IMR-90 (cell line): ENCODE data around the gene C22orf42. TPM values are rescaled to one million over a fixed set of nuclear protein-coding genes. Genes with fewer than 3 reads are reported as not detected.
"Not testable (repeated sequence)": the region's sequence is repeated elsewhere in the genome, so short reads cannot be mapped to it uniquely, and the experiment has no call there.

Experiments used
- ATAC-seq: fragments of 200-7000 bp; cut with Tn5 transposase; 2 replicates; pipeline ENCODE4 v1.9.1; 2020; ENCODE audit warnings: low read depth, mild to moderate bottlenecking, moderate library complexity
- BruUV-seq: library from RNA; stranded (reverse); fragments of 400-500 nt; replicated peaks from 2 replicates; lab custom pipeline; 2021; lab: Mats Ljungman, UMichigan
- CTCF ChIA-PET: fragments of 300-600 bp; formaldehyde crosslinking; extraction: SDS; loops from one replicate; lab custom pipeline; 2021; ENCODE audit warnings: antibody characterized with exemption; lab: Yijun Ruan, JAX
- POLR2A ChIA-PET: fragments of 300-600 bp; sonication (Branson Sonifier 250); formaldehyde crosslinking; loops from one replicate; lab custom pipeline; 2022; ENCODE audit warnings: antibody characterized with exemption; ENCODE audit not compliant: unreplicated experiment; lab: Charles Lee
- DNase-seq: peaks from one replicate; pipeline ENCODE4 v3.0.0; 2013
- H2AFZ ChIP-seq: replicated peaks from 2 replicates; pipeline ENCODE3; 2013; ENCODE audit warnings: low read length, mild to moderate bottlenecking; ENCODE audit not compliant: poor library complexity
- H2AK5ac ChIP-seq: 2 replicates; pipeline ENCODE4 v1.6.1; 2013; ENCODE audit warnings: low read depth, low read length, inconsistent platforms
- H2AK9ac ChIP-seq: replicated peaks from 2 replicates; pipeline ENCODE3; 2013; ENCODE audit warnings: mild to moderate bottlenecking, low read depth, low read length, moderate library complexity; ENCODE audit not compliant: poor library complexity
- H2BK120ac ChIP-seq: 2 replicates; pipeline ENCODE4 v1.6.1; 2013; ENCODE audit warnings: low read depth, low read length, inconsistent platforms
- H2BK15ac ChIP-seq: 3 replicates; pipeline ENCODE4 v1.6.1; 2013; ENCODE audit warnings: low read depth, low read length, inconsistent platforms
- H2BK20ac ChIP-seq: 2 replicates; pipeline ENCODE4 v1.6.1; 2013; ENCODE audit warnings: low read depth, mild to moderate bottlenecking, inconsistent platforms, low read length, moderate library complexity
- H2BK5ac ChIP-seq: 2 replicates; pipeline ENCODE4 v1.6.1; 2013; ENCODE audit warnings: mild to moderate bottlenecking, low read depth, low read length, inconsistent platforms; ENCODE audit not compliant: poor library complexity, severe bottlenecking
- H3K14ac ChIP-seq: replicated peaks from 2 replicates; pipeline ENCODE4 v1.6.1; 2013; ENCODE audit warnings: low read depth, low read length, inconsistent platforms
- H3K18ac ChIP-seq: 2 replicates; pipeline ENCODE4 v1.6.1; 2013; ENCODE audit warnings: low read depth, low read length, control low read depth
- H3K23ac ChIP-seq: 2 replicates; pipeline ENCODE4 v1.6.1; 2013; ENCODE audit warnings: low read depth, low read length, inconsistent platforms
- H3K27ac ChIP-seq: 2 replicates; pipeline ENCODE4 v1.5.1; 2013; ENCODE audit warnings: mild to moderate bottlenecking, control low read depth, low read length; ENCODE audit not compliant: insufficient read depth
- H3K27me3 ChIP-seq: 2 replicates; pipeline ENCODE4 v1.6.1; 2013; ENCODE audit warnings: low read length; ENCODE audit not compliant: control insufficient read depth, insufficient read depth
- H3K36me3 ChIP-seq: 2 replicates; pipeline ENCODE4 v1.6.1; 2013; ENCODE audit warnings: low read length, mixed read lengths; ENCODE audit not compliant: control insufficient read depth, insufficient read depth
- H3K4ac ChIP-seq: 2 replicates; pipeline ENCODE4 v1.6.1; 2013; ENCODE audit warnings: low read depth, low read length, inconsistent platforms
- H3K4me1 ChIP-seq: 2 replicates; pipeline ENCODE4 v1.6.1; 2013; ENCODE audit warnings: low read length, mixed read lengths; ENCODE audit not compliant: control insufficient read depth, insufficient read depth
- H3K4me2 ChIP-seq: 2 replicates; pipeline ENCODE4 v1.6.1; 2013; ENCODE audit warnings: low read depth, mild to moderate bottlenecking, control low read depth, low read length, moderate library complexity
- H3K4me3 ChIP-seq: 2 replicates; pipeline ENCODE4 v1.5.1; 2013; ENCODE audit warnings: low read depth, mild to moderate bottlenecking, control low read depth, low read length, moderate library complexity; ENCODE audit not compliant: insufficient read depth
- H3K56ac ChIP-seq: 2 replicates; pipeline ENCODE4 v1.6.1; 2013; ENCODE audit warnings: low read length, inconsistent platforms; ENCODE audit not compliant: insufficient read depth; ENCODE audit errors: extremely low read depth
- H3K79me1 ChIP-seq, 2 experiments: 2 replicates each; pipeline ENCODE4 v1.6.1; 2013; ENCODE audit warnings: low read length in 2 of 2, inconsistent platforms in 1 of 2, low read depth in 1 of 2
- H3K9ac ChIP-seq: 2 replicates; pipeline ENCODE4 v1.6.1; 2013; ENCODE audit warnings: low read depth, low read length, control low read depth
- H3K9me1 ChIP-seq: 2 replicates; pipeline ENCODE4 v1.6.1; 2013; ENCODE audit warnings: low read length, inconsistent platforms; ENCODE audit not compliant: insufficient read depth
- H3K9me3 ChIP-seq: 2 replicates; pipeline ENCODE4 v1.6.1; 2013; ENCODE audit warnings: low read length; ENCODE audit not compliant: control insufficient read depth, insufficient read depth
- H4K20me1 ChIP-seq: 2 replicates; pipeline ENCODE4 v1.6.1; 2013; ENCODE audit warnings: low read length, inconsistent platforms; ENCODE audit not compliant: insufficient read depth
- H4K5ac ChIP-seq: 2 replicates; pipeline ENCODE4 v1.6.1; 2013; ENCODE audit warnings: mild to moderate bottlenecking, low read depth, low read length, control low read depth
- H4K8ac ChIP-seq, 2 experiments: 2 replicates each; pipeline ENCODE4 v1.6.1; 2013; ENCODE audit warnings: low read depth in 2 of 2, low read length in 2 of 2, control low read depth in 1 of 2, inconsistent platforms in 1 of 2
- H4K91ac ChIP-seq: 2 replicates; pipeline ENCODE4 v1.6.1; 2013; ENCODE audit warnings: low read depth, low read length, inconsistent platforms; ENCODE audit not compliant: insufficient read depth
- WGBS, 2 experiments: methylation state at CpG; one replicate each; pipeline versions ENCODE4 v1.1.5 to v1.1.7; 2013; ENCODE audit warnings: missing lambda C conversion rate in 2 of 2; ENCODE audit not compliant: insufficient read length in 1 of 2; ENCODE audit errors: extremely low coverage in 2 of 2; 5-methylcytosine and 5-hydroxymethylcytosine counted together
- dilution Hi-C: fragments of 300-500 bp; cut with HindIII; formaldehyde crosslinking; loops from one replicate; pipeline ENCODE4 v1.14.3; 2018; ENCODE audit warnings: low sequenced_read_pairs; ENCODE audit not compliant: unreplicated experiment
- in situ Hi-C: fragments of 300-500 bp; cut with MboI; formaldehyde crosslinking; loops from 3 replicates; pipeline ENCODE4 v1.14.3; 2019; ENCODE audit warnings: low sequenced_read_pairs, inconsistent platforms, mixed read lengths
- intact Hi-C: fragments of 100-400 bp; cut with micrococcal nuclease; formaldehyde crosslinking; loops from 2 replicates; pipeline ENCODE4 v1.10.0; 2022
- polyA plus RNA-seq, 3 experiments: library from polyadenylated mRNA; depleted of rRNA; stranded (reverse); fragments of >200 nt; gene quantifications; 2 replicates each; pipeline ENCODE4 v1.2.3, GENCODE V29; 2012; ENCODE audit warnings: low replicate concordance in 1 of 3
- total RNA-seq: library from RNA; depleted of rRNA; stranded (reverse); fragments of >200 nt; gene quantifications from 2 replicates; pipeline ENCODE4 v1.2.3, GENCODE V29; 2012

Gene C22orf42
- total and polyA plus RNA-seq, 2 of the 4 experiments (the other 2 are of a cell fraction), result not detected

GRCh38 chr22:32195900-32196299 is 36.8 kb upstream of the C22orf42 start:
- H2AK9ac ChIP-seq, H3K56ac ChIP-seq, H2BK15ac ChIP-seq, H4K5ac ChIP-seq, H3K9ac ChIP-seq, H3K4me1 ChIP-seq, H3K79me1 ChIP-seq, H3K27me3 ChIP-seq, H4K8ac ChIP-seq, H3K36me3 ChIP-seq, H2BK20ac ChIP-seq, H3K18ac ChIP-seq, H2BK120ac ChIP-seq, in situ Hi-C loops, H3K27ac ChIP-seq, CTCF ChIA-PET, dilution Hi-C loops, H3K9me1 ChIP-seq, H3K9me3 ChIP-seq, H3K14ac ChIP-seq, DNase-seq, H3K23ac ChIP-seq, H4K20me1 ChIP-seq, H3K4me2 ChIP-seq, ATAC-seq, H3K4me3 ChIP-seq, H2AK5ac ChIP-seq, H3K4ac ChIP-seq, H4K91ac ChIP-seq, H2AFZ ChIP-seq, POLR2A ChIA-PET, H2BK5ac ChIP-seq, intact Hi-C loops, BruUV-seq: not testable (repeated sequence)
- WGBS, 2 experiments, result 40% methylated on average over 1 of the region's 3 CpGs; no CpG with 5 or more reads in 1 of the 2 experiments

- in situ Hi-C loops, BruUV-seq, intact Hi-C loops, H2BK5ac ChIP-seq, H3K9me3 ChIP-seq, H2BK120ac ChIP-seq, H3K18ac ChIP-seq, H3K36me3 ChIP-seq, H3K9me1 ChIP-seq, H3K9ac ChIP-seq, H2AK9ac ChIP-seq, dilution Hi-C loops, H3K23ac ChIP-seq, DNase-seq, H3K56ac ChIP-seq, H3K27me3 ChIP-seq, H4K5ac ChIP-seq, H2AFZ ChIP-seq, H3K4me3 ChIP-seq, H4K8ac ChIP-seq, CTCF ChIA-PET, H3K14ac ChIP-seq, H4K91ac ChIP-seq, H2BK15ac ChIP-seq, POLR2A ChIA-PET, H3K4ac ChIP-seq, H2BK20ac ChIP-seq, ATAC-seq, H2AK5ac ChIP-seq, H3K27ac ChIP-seq, H3K4me1 ChIP-seq, H4K20me1 ChIP-seq, H3K79me1 ChIP-seq, H3K4me2 ChIP-seq: not testable (repeated sequence)
- WGBS, 2 experiments, result 37% methylated on average over 2 of the region's 9 CpGs; no CpG with 5 or more reads in 1 of the 2 experiments
Observed at GRCh38 chr22:32193346-32193745, 34.2 kb upstream of the C22orf42 start.
